Stimulated activated effector memory CD8-positive, alpha-beta T cell treated with anti-CD3 and anti-CD28 coated beads, Interleukin-12 subunit alpha, Interleukin-12 subunit beta, amount 100 ng/mL, for 72 hours (primary cell): ENCODE measurements around the gene FCHO1.
A peak's percentile ranks its signal among the peaks of the same experiment; 100 is the strongest.
"Not testable (repeated sequence)": the region's sequence is repeated elsewhere in the genome, so short reads cannot be mapped to it uniquely, and the experiment has no call there.

ENCODE experiments used
- ATAC-seq: fragments of 150-1000 bp; cut with Tn5 transposase; 2 replicates; pipeline ENCODE4 v1.10.0; 2021
- DNase-seq, 2 donors: peaks; one replicate each; pipeline ENCODE4 v3.0.0; 2021 to 2022; ENCODE audit warnings: low spot score in 2 of 2
- H3K27ac Mint-ChIP-seq: one replicate; pipeline ENCODE4 v1.8.0; 2022; ENCODE audit warnings: mild to moderate bottlenecking, mixed read lengths
- H3K36me3 Mint-ChIP-seq: one replicate; pipeline ENCODE4 v1.8.0; 2022; ENCODE audit warnings: mild to moderate bottlenecking, mixed read lengths
- H3K4me1 Mint-ChIP-seq: one replicate; pipeline ENCODE4 v1.8.0; 2022; ENCODE audit warnings: mixed read lengths
- H3K4me3 Mint-ChIP-seq: one replicate; pipeline ENCODE4 v1.8.0; 2022; ENCODE audit warnings: mild to moderate bottlenecking, mixed read lengths
- H3K9me3 Mint-ChIP-seq: one replicate; pipeline ENCODE4 v1.8.0; 2022; ENCODE audit warnings: mixed read lengths

Gene FCHO1

DNA sequence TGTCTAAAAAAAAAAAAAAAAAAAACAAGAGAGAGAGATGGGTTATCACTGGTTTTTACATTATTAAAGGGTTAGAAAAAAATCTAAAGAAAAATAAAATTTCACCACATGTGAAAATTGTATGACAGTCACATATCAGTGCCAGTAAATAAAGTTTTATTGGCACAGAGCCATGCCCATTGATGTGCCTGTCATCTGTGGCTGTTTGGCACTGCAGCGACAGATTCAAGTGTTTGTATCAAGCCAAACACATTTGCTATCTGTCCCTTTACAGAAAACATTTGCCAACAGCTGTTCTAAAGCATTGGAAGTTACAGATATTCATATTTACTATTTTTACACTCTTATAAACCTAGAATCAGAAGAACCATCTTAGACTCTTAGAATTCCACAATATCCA is 16.3 kb downstream of the FCHO1 start:
- Mint-ChIP-seq H3K36me3 (peaks cover 100% of the 10 kb centered on the region), H3K4me1 (peaks cover 6% of the 10 kb centered on the region), H3K4me3 (no peak overlapping the region), H3K27ac (no peak overlapping the region), H3K9me3 (no peaks in the 10 kb centered on the region)
- no peak for ATAC-seq
- DNase-seq, result no peak

- H3K4me3 Mint-ChIP-seq, result no peak overlapping the region
- peaks cover 8% of the 10 kb centered on the region for H3K4me1 Mint-ChIP-seq
- no peaks in the 10 kb centered on the region for H3K9me3 Mint-ChIP-seq
- peaks cover 100% of the 10 kb centered on the region for H3K36me3 Mint-ChIP-seq
- ATAC-seq (no peak), DNase-seq (no peak)
- H3K27ac Mint-ChIP-seq, result no peak overlapping the region
Observed at GRCh38 chr19:17770613-17771012, 19.3 kb downstream of the FCHO1 start.

- H3K4me3 Mint-ChIP-seq, result no peak overlapping the region
- H3K36me3 Mint-ChIP-seq, result peaks cover 100% of the 10 kb centered on the region
- H3K9me3 Mint-ChIP-seq, result no peaks in the 10 kb centered on the region
- no peak for ATAC-seq
- H3K27ac Mint-ChIP-seq, result peak overlapping the region; percentile 69
- peaks cover 24% of the 10 kb centered on the region for H3K4me1 Mint-ChIP-seq
- DNase-seq, result no peak
Observed at GRCh38 chr19:17772172-17772571, 20.9 kb downstream of the FCHO1 start.

- DNase-seq (peak in 1 of 2 donors; percentile 74), ATAC-seq (no peak)
- H3K27ac Mint-ChIP-seq, result peak overlapping the region; percentile 72
- H3K4me1 Mint-ChIP-seq, result peaks cover 47% of the 10 kb centered on the region
- no peaks in the 10 kb centered on the region for H3K9me3 Mint-ChIP-seq
- H3K4me3 Mint-ChIP-seq, result no peak overlapping the region
- peaks cover 94% of the 10 kb centered on the region for H3K36me3 Mint-ChIP-seq
Observed at GRCh38 chr19:17775245-17775927, 24.1 kb downstream of the FCHO1 start.

GRCh38 chr19:17775991-17776803 is 24.9 kb downstream of the FCHO1 start:
- H3K27ac Mint-ChIP-seq, result peak overlapping the region; percentile 92
- ATAC-seq, result peak; percentile 85
- H3K9me3 Mint-ChIP-seq, result no peaks in the 10 kb centered on the region
- peak overlapping the region; percentile 42 for H3K4me3 Mint-ChIP-seq
- peaks cover 86% of the 10 kb centered on the region for H3K36me3 Mint-ChIP-seq
- H3K4me1 Mint-ChIP-seq, result peaks cover 47% of the 10 kb centered on the region
- DNase-seq, result no peak

DNA sequence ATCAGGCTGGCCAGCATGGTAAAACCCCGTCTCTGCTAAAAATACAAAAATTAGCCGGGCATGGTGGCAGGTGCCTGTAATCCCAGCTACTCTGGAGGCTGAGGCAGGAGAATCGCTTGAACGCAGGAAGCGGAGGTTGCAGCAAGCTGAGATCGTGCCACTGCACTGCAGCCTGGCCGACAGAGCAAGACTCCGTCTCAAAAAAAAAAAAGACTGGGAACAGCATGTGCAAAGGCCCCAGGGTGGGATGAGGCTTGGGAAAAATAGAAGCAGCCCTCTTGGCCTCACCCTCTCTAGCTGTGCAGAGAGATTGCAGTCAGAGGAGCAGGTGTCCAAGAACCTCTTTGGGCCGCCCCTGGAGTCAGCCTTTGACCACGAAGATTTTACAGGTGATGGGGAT is 26.6 kb downstream of the FCHO1 start:
- not testable (repeated sequence) for H3K4me3 Mint-ChIP-seq

GRCh38 chr19:17778251-17778967 is 27.1 kb downstream of the FCHO1 start:
- ATAC-seq (peak; percentile 36), DNase-seq (peak in 1 of 2 donors; percentile 67)
- Mint-ChIP-seq H3K27ac (peak overlapping the region; percentile 66), H3K9me3 (no peaks in the 10 kb centered on the region), H3K36me3 (peaks cover 76% of the 10 kb centered on the region), H3K4me1 (peaks cover 47% of the 10 kb centered on the region), H3K4me3 (no peak overlapping the region)

More for the DNA sequence above, 26.6 kb downstream of the FCHO1 start:
- Mint-ChIP-seq H3K27ac (peak overlapping the region; percentile 32), H3K36me3 (peaks cover 76% of the 10 kb centered on the region), H3K4me1 (peaks cover 47% of the 10 kb centered on the region)
- not testable (repeated sequence) for DNase-seq, ATAC-seq, H3K9me3 Mint-ChIP-seq

DNA sequence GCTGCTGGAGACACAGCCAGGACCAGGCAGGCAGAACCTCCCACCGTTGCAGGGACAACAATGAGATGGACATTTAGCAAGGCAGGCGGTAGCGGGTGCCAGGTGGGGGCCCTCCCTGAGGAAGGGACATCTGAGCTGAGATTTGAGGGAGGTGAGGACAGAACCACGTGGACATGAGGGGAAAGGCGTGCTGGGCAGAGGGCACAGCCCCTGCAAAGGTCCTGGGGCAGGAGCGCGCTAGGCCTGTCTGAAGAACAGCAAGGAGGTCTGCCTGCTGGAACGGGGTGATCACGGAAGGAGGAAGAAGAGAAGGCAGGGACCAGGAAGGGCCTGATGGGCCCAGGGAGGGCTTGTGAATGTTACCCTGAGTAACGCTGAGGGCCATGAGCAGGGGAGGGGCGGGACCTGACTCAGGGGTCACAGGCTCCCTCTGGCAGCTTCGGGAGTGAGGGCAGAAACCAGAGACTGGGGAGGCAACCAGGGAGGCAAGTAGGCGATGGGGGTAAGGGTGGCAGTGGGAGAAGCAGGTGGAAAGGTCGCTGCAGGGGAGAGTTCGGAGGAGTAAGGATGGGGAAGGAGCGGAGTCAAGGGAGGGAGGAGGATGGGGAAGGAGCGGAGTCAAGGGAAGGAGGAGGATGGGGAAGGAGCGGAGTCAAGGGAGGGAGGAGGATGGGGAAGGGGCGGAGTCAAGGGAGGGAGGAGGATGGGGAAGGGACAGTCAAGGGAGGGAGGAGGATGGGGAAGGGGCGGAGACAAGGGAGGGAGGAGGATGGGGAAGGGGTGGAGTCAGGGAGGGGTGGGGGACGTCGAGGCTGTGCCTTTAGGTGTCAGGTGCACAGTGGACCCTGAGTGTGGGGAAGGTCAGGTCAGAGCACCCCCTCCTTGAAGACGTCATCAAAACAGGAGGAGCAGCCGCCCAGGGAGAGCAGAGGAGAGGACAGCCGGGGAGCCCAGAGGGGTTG is 28.0 kb downstream of the FCHO1 start:
- Mint-ChIP-seq H3K4me3 (no peak overlapping the region), H3K36me3 (peaks cover 76% of the 10 kb centered on the region), H3K4me1 (peaks cover 52% of the 10 kb centered on the region), H3K27ac (peak overlapping the region; percentile 66), H3K9me3 (no peaks in the 10 kb centered on the region)
- no peak for ATAC-seq
- no peak for DNase-seq

- no peak for ATAC-seq
- Mint-ChIP-seq H3K4me3 (no peak overlapping the region), H3K4me1 (peaks cover 48% of the 10 kb centered on the region), H3K9me3 (no peaks in the 10 kb centered on the region), H3K27ac (no peak overlapping the region), H3K36me3 (peaks cover 76% of the 10 kb centered on the region)
- no peak for DNase-seq
Observed at GRCh38 chr19:17780781-17781180, 29.5 kb downstream of the FCHO1 start.

GRCh38 chr19:17783721-17784120 is 32.4 kb downstream of the FCHO1 start:
- H3K4me1 Mint-ChIP-seq, result peaks cover 23% of the 10 kb centered on the region
- not testable (repeated sequence) for DNase-seq, ATAC-seq, H3K9me3 Mint-ChIP-seq, H3K4me3 Mint-ChIP-seq, H3K27ac Mint-ChIP-seq
- peaks cover 67% of the 10 kb centered on the region for H3K36me3 Mint-ChIP-seq

DNA sequence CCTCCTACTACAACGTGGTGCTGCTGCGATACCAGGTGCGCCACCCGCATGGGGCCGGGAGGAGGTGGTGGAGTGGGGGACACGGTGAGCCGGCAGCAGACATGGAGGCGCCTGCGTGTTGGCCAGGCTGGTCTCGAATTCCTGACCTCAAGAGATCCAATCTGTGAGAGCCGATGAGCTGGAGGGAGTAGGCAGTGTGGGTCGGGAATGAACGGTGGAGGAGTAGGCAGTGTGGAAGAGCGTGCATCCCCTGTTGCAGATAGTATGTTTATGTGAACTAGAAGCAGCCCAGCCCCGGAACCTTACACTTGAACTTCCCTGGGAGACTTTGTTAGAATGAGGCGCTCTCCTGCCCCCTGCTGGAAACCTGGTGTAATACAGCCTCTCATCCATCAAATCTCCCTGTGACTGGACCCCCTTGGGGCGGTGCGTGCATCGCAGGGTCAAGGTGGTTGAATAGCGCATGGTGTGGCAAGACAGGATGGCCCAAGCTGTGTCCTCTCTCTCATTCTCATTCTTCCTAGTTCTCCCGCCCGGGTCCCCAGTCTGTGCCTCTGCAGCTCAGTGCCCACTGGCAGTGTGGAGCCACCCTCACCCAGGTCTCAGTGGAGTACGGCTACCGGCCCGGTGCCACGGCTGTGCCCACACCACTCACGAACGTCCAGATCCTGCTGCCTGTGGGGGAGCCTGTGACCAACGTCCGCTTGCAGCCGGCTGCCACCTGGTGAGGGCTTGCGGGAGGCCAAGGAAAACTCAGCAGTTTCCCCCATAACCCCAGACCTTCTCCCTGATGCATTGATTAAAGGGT is 33.1 kb downstream of the FCHO1 start:
- Mint-ChIP-seq H3K4me1 (peaks cover 16% of the 10 kb centered on the region), H3K36me3 (peaks cover 60% of the 10 kb centered on the region), H3K27ac (no peak overlapping the region), H3K4me3 (no peak overlapping the region), H3K9me3 (no peaks in the 10 kb centered on the region)
- peak; percentile 65 to 88 for DNase-seq
- peak; percentile 66 for ATAC-seq

DNA sequence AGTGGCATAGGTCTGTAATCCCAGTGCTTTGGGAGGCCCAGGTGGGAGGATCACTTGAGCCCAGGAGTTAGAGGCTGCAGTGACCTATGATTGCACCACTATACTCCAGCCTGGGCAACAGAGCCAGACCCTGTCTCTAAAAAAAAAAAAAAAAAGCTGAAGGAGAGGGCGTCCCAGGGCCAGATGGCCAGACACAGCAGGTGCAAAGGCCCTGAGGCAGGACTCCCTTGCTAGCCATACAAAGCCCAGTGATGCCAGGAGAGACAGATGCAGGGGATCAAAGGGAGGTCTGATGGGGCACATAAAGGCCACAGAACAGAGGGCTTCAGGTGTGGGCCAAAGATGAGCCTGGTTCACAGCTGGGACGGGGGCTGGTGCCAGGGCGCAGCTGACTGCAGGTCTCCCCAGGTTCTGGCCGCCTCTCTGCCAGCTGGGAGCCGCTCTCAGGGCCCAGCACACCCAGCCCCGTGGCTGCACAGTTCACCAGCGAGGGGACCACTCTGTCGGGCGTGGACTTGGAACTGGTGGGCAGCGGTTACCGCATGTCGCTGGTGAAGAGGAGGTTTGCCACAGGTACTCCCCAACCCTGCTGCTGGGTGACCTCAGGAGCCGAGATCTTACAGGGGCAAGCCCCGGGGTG is 36.1 kb downstream of the FCHO1 start:
- H3K27ac Mint-ChIP-seq, result no peak overlapping the region
- no peak overlapping the region for H3K4me3 Mint-ChIP-seq
- peaks cover 52% of the 10 kb centered on the region for H3K36me3 Mint-ChIP-seq
- H3K9me3 Mint-ChIP-seq, result no peaks in the 10 kb centered on the region
- H3K4me1 Mint-ChIP-seq, result peaks cover 26% of the 10 kb centered on the region
- ATAC-seq (no peak), DNase-seq (no peak)

GRCh38 chr19:17788632-17789031 is 37.4 kb downstream of the FCHO1 start:
- Mint-ChIP-seq H3K9me3 (no peaks in the 10 kb centered on the region), H3K36me3 (peaks cover 39% of the 10 kb centered on the region), H3K4me1 (peaks cover 26% of the 10 kb centered on the region), H3K4me3 (no peak overlapping the region), H3K27ac (peak overlapping the region; percentile 7)
- no peak for ATAC-seq
- DNase-seq, result no peak
